Esophagus muscularis mucosa (tissue), 4 donors: ENCODE results near the gene STK17A.

ENCODE experiments used
- CTCF ChIP-seq, 3 experiments: fragments of 200-600 bp in 2 of 3; fragments of 450-650 bp in 1 of 3; sonication (generic) in 2 of 3; IDR thresholded peaks; one replicate each; pipeline ENCODE4 v1.5.1; 2017 to 2019; ENCODE audit warnings: antibody characterized with exemption in 3 of 3, mild to moderate bottlenecking in 2 of 3, moderate library complexity in 1 of 3
- EP300 ChIP-seq: sonication (generic); formaldehyde crosslinking; IDR thresholded peaks from one replicate; pipeline ENCODE4 v1.6.1; 2017; ENCODE audit warnings: antibody characterized with exemption
- POLR2A ChIP-seq: fragments of 450-650 bp; IDR thresholded peaks from one replicate; pipeline ENCODE4 v1.6.1; 2017; ENCODE audit warnings: antibody characterized with exemption, moderate library complexity, mild to moderate bottlenecking, low read depth
- POLR2AphosphoS5 ChIP-seq, 2 donors: sonication (generic); formaldehyde crosslinking; IDR thresholded peaks; one replicate each; pipeline ENCODE4 v1.6.1; 2017; ENCODE audit warnings: antibody characterized with exemption in 2 of 2

- TF ChIP-seq CTCF (IDR thresholded peaks at IDR 0.05) (no peak), POLR2A (no peak), POLR2AphosphoS5 (IDR thresholded peaks at IDR 0.05) (no peak), EP300 (no peak)
Observed at GRCh38 chr7:43591558-43592180, 8.8 kb downstream of the STK17A start.
